K562 (cell line): ENCODE results near the gene IL6R. TPM values are rescaled to one million over a fixed set of nuclear protein-coding genes. Genes with fewer than 3 reads are reported as not detected.
A peak's percentile ranks its signal among the peaks of the same experiment; 100 is the strongest.

Experiments
- ATAC-seq: fragments of 200-7000 bp; cut with Tn5 transposase; 3 replicates; pipeline ENCODE4 v1.9.1; 2020; ENCODE audit warnings: moderate library complexity
- BruUV-seq: library from RNA; stranded (reverse); fragments of 400-500 nt; replicated peaks from 2 replicates; lab custom pipeline; 2021; lab: Mats Ljungman, UMichigan
- CTCF ChIA-PET: fragments of 300-600 bp; formaldehyde crosslinking; extraction: SDS; loops from one replicate; lab custom pipeline; 2021; ENCODE audit warnings: low intra/inter-chr PET ratio; lab: Yijun Ruan, JAX
- POLR2A ChIA-PET: fragments of 300-600, 350-650 bp; sonication (Branson Sonifier 250); formaldehyde crosslinking; extraction: SDS; loops from one replicate; lab custom pipeline; 2021; ENCODE audit warnings: antibody characterized with exemption, inconsistent platforms; lab: Yijun Ruan, JAX
- DNase-seq, 4 experiments: peaks; one replicate each; pipeline versions ENCODE4 v3.0.0 to v3.0.0-alpha.2; 2011 to 2018; ENCODE audit warnings: low spot score in 3 of 4, mixed read lengths in 3 of 4; ENCODE audit errors: extremely low read depth in 1 of 4
- FAIRE-seq: peaks from 2 replicates; lab custom pipeline; 2011; peaks lifted over from hg19 to GRCh38; lab: Jason Lieb, UNC
- H2AFZ ChIP-seq: 2 replicates; pipeline ENCODE4 v1.6.0; 2011; ENCODE audit warnings: low read depth, low read length, control low read depth, inconsistent platforms
- H3K27ac ChIP-seq: fragments of 200-600 bp; 3 replicates; pipeline ENCODE4 v1.8.0; 2011; ENCODE audit warnings: low read depth, mild to moderate bottlenecking, control low read depth, inconsistent platforms, low read length, moderate library complexity, mixed read lengths; ENCODE audit errors: extremely low read depth
- H3K27me3 ChIP-seq, 2 experiments: fragments of 300-600 bp in 1 of 2; 2 replicates in 1 of 2; 3 replicates in 1 of 2; pipeline versions ENCODE4 v1.6.0 to v1.8.0; 2011; ENCODE audit warnings: inconsistent platforms in 2 of 2, low read length in 2 of 2, mild to moderate bottlenecking in 1 of 2, mixed read lengths in 1 of 2, moderate library complexity in 1 of 2; ENCODE audit not compliant: control insufficient read depth in 2 of 2, insufficient read depth in 2 of 2
- H3K36me3 ChIP-seq: fragments of 300-600 bp; 3 replicates; pipeline ENCODE4 v1.8.0; 2011; ENCODE audit warnings: mild to moderate bottlenecking, low read length, inconsistent platforms; ENCODE audit not compliant: control insufficient read depth, insufficient read depth
- H3K4me1 ChIP-seq, 2 experiments: fragments of 200-600 bp in 1 of 2; replicated peaks in 1 of 2; 2 replicates in 1 of 2; 3 replicates in 1 of 2; pipeline versions ENCODE4 v1.5.1 to v1.8.0; 2011; ENCODE audit warnings: inconsistent platforms in 2 of 2, low read length in 2 of 2, mild to moderate bottlenecking in 1 of 2, mixed read lengths in 1 of 2, moderate library complexity in 1 of 2; ENCODE audit not compliant: control insufficient read depth in 2 of 2, insufficient read depth in 2 of 2
- H3K4me2 ChIP-seq: 2 replicates; pipeline ENCODE4 v1.6.1; 2011; ENCODE audit warnings: low read length, control low read depth, inconsistent platforms, mixed read lengths; ENCODE audit not compliant: insufficient read depth
- H3K4me3 ChIP-seq: fragments of 200-600 bp; sonication (generic), shearing (Covaris generic); 2 replicates; pipeline ENCODE4 v1.5.1; 2016; ENCODE audit warnings: control low read depth, inconsistent platforms
- H3K79me2 ChIP-seq: fragments of 200-600 bp; 3 replicates; pipeline ENCODE4 v1.8.0; 2011; ENCODE audit warnings: low read length, inconsistent platforms; ENCODE audit not compliant: control insufficient read depth, insufficient read depth
- H3K9ac ChIP-seq, 2 experiments: 2 replicates each; pipeline versions ENCODE4 v1.6.0 to v1.6.1; 2011; ENCODE audit warnings: low read depth in 2 of 2, low read length in 2 of 2, control low read depth in 1 of 2, inconsistent platforms in 1 of 2, mild to moderate bottlenecking in 1 of 2, mixed read lengths in 1 of 2; ENCODE audit not compliant: insufficient read depth in 1 of 2
- H3K9me1 ChIP-seq: one replicate; pipeline ENCODE4 v1.6.0; 2011; ENCODE audit warnings: inconsistent platforms, mild to moderate bottlenecking, low read length, moderate library complexity; ENCODE audit not compliant: control insufficient read depth, insufficient read depth
- H3K9me3 ChIP-seq: replicated peaks from 2 replicates; pipeline ENCODE4 v1.5.1; 2011; ENCODE audit warnings: low read depth, low read length, inconsistent platforms; ENCODE audit not compliant: control insufficient read depth, insufficient read depth
- H4K20me1 ChIP-seq: replicated peaks from 2 replicates; pipeline ENCODE4 v1.6.1; 2011; ENCODE audit warnings: low read length, inconsistent platforms, mixed read lengths; ENCODE audit not compliant: control insufficient read depth, insufficient read depth
- BACH1 ChIP-seq: fragments of 200-800 bp; sonication (Bioruptor generic); IDR thresholded peaks from 2 replicates; pipeline ENCODE4 v1.6.1; 2016; ENCODE audit warnings: missing genetic modification characterization, missing compliant biosample characterization
- CREBBP ChIP-seq: IDR thresholded peaks from one replicate; pipeline ENCODE4 v1.6.1; 2012; ENCODE audit warnings: low read depth, mild to moderate bottlenecking, control low read depth, inconsistent platforms, low read length
- MED1 ChIP-seq: sonication (generic); formaldehyde crosslinking; IDR thresholded peaks from 2 replicates; pipeline ENCODE4 v1.8.1; 2023; ENCODE audit warnings: missing genetic modification reagents, borderline replicate concordance
- PRDM10 ChIP-seq: fragments of 450-650 bp; IDR thresholded peaks from 2 replicates; pipeline ENCODE4 v1.6.1; 2018; ENCODE audit not compliant: partially characterized antibody
- ZSCAN29 ChIP-seq: fragments of 450-650 bp; IDR thresholded peaks from 2 replicates; pipeline ENCODE4 v1.6.1; 2017
- WGBS: fragments of 100-300 bp; shearing (Covaris generic); methylation state at CpG from one replicate; pipeline ENCODE4 v1.1.6; 2016; ENCODE audit warnings: low coverage, mixed read lengths; ENCODE audit not compliant: insufficient coverage; ENCODE audit errors: missing lambda C conversion rate; 5-methylcytosine and 5-hydroxymethylcytosine counted together
- in situ Hi-C: fragments of 300-500 bp; cut with MboI; formaldehyde crosslinking; loops from 4 replicates; pipeline ENCODE4 v1.15.0; 2018; ENCODE audit warnings: inconsistent platforms, mixed read lengths
- intact Hi-C: fragments of 100-400 bp; cut with micrococcal nuclease; formaldehyde crosslinking; loops from 2 replicates; pipeline ENCODE4 v1.14.2; 2022
- polyA plus RNA-seq, 8 experiments: library from polyadenylated mRNA; depleted of rRNA in 4 of 8; stranded (reverse) in 5 of 8; unstranded in 3 of 8; fragments of >200 nt; fragmentation: Nextera tagmentation in 2 of 8; fragmentation: Illumina TruSeq in 1 of 8; extraction: Ambion mirVana in 2 of 8; extraction: Trizol in 1 of 8; gene quantifications; 2 replicates each; pipeline versions ENCODE4 v1.2.1 to v1.2.3, GENCODE V29; 2011 to 2014; ENCODE audit warnings: inconsistent platforms in 1 of 8, missing spikeins in 1 of 8
- total RNA-seq, 7 experiments: library from RNA; depleted of rRNA in 6 of 7; stranded (reverse); fragments of >200 nt in 6 of 7; fragmentation: Illumina TruSeq in 2 of 7; extraction: Trizol in 2 of 7; gene quantifications; 2 replicates each; pipeline versions ENCODE4 v1.2.1 to v1.2.3, GENCODE V29; 2011 to 2021; ENCODE audit warnings: low replicate concordance in 1 of 7
- TF ChIP-seq, protein P1 (sequence below): fragments of 250-450 bp; sonication (Bioruptor Pico); IDR thresholded peaks from 2 replicates; pipeline ENCODE4 v1.5.0; 2021; ENCODE audit warnings: mild to moderate bottlenecking, moderate library complexity

Gene IL6R
- total and polyA plus RNA-seq, 9 of the 15 experiments (the other 6 are each of a cell fraction or from before 2014, with no cell fraction given), result 0.05 to 1.1 (median 0.11) TPM; not detected in 2

- TF ChIP-seq, protein P1, sequence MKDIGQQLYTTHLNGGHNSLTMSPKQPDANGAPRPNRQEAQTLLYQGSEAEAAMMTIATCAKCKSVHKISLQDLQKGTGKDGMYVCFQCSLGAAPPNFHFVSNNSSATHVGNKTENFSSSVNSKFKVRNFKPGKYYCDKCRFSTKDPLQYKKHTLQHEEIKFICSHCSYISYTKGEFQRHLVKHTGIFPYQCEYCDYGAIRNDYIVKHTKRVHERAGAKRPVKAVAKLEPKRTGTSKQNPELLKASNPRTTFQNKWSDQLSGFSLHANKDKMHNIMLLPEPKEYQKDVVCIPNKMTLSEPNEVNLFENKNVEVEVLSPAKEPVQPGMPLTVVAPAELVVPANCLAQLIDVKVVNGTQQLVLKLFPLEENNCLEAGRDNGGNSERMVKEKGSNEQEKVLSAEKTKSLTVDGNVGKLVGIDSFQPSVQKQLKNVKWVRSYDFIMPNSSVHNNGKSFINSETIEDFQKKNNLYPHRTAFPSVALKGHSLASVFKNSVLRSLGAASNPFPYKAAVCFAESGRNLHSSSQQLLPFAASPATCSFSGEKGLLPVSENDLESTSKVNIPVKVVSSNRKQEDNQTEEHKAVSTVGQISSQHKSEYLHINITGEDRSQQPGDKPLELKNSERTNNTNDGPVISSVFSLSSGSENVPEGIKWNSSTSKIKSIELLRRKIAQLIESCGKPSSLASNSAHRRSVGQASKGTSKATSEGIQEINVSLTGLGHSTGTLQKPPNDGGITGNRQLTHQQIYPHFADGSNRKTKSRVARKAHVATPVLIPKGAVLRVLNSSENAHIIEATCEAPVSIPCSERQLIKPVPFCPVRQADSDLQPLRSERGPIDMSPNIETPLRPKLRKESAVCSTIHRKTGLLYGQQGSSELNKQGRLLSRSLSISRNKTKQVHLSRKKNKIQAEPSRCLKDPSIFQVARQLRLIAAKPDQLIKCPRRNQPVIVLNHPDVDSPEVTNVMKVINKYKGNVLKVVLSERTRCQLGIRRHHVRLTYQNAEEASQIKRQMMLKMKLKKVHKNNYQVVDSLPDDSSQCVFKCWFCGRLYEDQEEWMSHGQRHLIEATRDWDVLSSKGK (CRISPR knock-in tag), result no peak
- TF ChIP-seq MED1 (CRISPR knock-in tag) (no peak), BACH1 (tag) (no peak), CREBBP (no peak)
These were observed 71.6 kb downstream of the IL6R start (continued) for GRCh38 chr1:154476791-154477190.

- in situ Hi-C loops, result no loop called here
- Histone ChIP-seq H3K9me1 (no peaks in the 10 kb centered on the region), H3K27me3 (peaks cover 4 to 9% of the 10 kb centered on the region in 2 experiments; a peak in 2 of 5 replicates), H4K20me1 (no peaks in the 10 kb centered on the region), H3K9ac (no peak overlapping the region), H3K9me3 (no peaks in the 10 kb centered on the region), H3K27ac (no peak overlapping the region), H3K36me3 (no peaks in the 10 kb centered on the region), H3K4me3 (no peak overlapping the region), H3K4me2 (no peak overlapping the region), H3K79me2 (no peaks in the 10 kb centered on the region), H2AFZ (no peak overlapping the region), H3K4me1 (no peaks in the 10 kb centered on the region; a peak in 1 of 5 replicates)
- ATAC-seq, result no peak
- ChIA-PET CTCF (interaction anchor here (0.7 to 4.2 kb wide), 6 partner anchors 12 to 583 kb away, joined by 3 to 45 read pairs (median 3); no protein-coding TSS in a partner anchor), POLR2A (no interaction called here)
- FAIRE-seq, result no peak
- DNase-seq, result no peak
- intact Hi-C loops, result no loop called here
- BruUV-seq, result no TSS peak
- TF ChIP-seq PRDM10 (no peak), ZSCAN29 (0 out of 2 replicates have a peak, but pooled peaks have one; percentile 49)
- WGBS, result 36% methylated on average over 8 of the region's 8 CpGs
These were observed 72.9 kb downstream of the IL6R start for GRCh38 chr1:154478013-154478412.
